C1 segment of cervical spinal cord (tissue), 14 donors: ENCODE data around the gene RNF133.
"Not testable (repeated sequence)": the region's sequence is repeated elsewhere in the genome, so short reads cannot be mapped to it uniquely, and the experiment has no call there.

ENCODE experiments used
- DNase-seq, 14 donors: peaks; one replicate each; lab custom pipeline; 2025; lab: John Stamatoyannopoulos, UW

The RNF133 gene

GRCh38 chr7:122691569-122692235, 7.2 kb downstream of the RNF133 start:
- peak in 1 of 14 donors; percentile 76 for DNase-seq

DNA sequence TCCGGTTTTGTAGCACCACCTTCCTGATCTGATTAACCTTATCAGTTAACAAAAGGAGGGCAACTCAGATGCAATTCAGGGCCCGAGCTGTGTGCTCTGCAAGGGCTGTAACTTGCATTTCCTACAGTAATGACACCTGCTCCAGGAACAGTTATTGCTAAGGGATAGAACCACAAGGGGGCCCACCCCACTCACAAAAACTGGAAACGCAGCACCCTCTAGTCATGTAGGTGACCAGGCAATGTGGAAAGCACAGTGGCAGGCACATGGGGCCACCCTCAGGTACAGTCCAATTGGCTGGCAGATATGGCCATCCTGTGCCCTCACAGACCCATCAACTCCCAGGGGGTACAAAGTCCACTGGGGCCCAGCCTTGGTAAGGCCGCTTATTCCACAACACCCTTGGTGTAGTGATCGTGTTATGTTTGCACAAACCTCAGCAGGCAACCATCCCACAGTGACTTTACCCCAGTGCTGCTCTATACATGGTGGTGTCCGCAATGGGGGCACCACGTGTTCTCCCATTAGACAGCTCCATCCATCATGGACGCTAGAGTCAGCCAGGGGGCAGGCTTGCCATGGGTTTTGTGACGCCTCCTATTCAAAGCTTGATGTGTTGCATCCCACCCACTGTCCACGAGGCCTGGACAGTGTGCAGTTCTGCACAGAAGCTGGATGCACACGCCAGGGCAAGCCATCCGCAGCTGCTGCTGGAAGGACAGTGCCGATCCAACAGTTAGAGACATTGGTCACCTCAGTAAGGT, 9.4 kb downstream of the RNF133 start:
- DNase-seq, result no peak

DNA sequence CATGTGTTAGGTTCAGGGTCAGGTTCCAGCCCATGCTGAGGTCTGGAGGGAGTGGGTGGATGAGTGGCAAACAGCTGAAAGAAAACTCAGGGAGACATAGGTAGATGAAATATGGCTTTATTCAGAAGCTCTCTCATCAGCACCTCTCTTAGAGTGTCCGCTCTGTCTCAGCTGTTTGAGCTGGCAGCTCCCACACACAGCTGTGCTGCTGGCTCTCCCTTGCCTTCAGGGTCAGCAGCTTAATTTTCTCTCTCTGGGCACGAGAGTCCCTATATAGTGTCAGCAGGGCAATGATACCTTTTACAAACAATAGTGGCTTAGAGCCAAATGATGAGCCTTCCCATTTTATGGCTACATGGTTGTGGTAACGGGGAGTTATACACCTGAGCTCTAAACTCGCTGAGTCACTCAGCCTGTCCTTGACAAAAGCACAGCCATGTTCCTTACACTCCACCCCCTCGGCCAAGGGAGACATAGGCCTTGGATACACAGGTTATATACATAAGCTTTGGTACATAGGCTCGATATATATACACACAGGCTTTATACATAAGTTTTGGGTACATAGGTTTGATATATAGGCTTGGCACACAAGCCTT, 10.4 kb downstream of the RNF133 start:
- DNase-seq, result no peak

DNA sequence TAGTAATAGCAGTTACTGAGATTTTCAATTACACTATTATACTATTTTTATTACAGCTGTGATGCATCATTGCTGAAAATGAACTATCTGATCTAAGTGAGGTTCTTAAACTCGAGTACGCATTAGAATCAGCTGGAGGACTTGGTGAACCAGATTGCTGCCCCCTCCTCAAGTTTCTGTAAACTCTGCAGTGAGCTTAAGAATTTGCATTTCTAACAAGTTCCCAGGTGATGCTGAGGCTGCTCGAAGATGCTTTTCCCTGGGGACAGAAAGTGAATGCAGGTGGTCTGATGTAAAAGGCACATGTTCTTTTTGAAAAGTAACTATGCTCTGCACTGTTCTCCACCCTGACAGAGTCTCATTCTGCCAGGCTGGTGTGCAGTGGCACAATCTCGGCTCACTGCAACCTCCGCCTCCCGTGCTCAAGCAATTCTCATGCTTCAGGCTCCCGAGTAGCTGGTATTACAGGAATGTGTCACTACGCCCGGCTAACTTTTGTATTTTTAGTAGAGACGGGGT, 12.5 kb downstream of the RNF133 start:
- no peak for DNase-seq

- DNase-seq, result no peak
These were observed 14.4 kb downstream of the RNF133 start for GRCh38 chr7:122684504-122684903.

DNA sequence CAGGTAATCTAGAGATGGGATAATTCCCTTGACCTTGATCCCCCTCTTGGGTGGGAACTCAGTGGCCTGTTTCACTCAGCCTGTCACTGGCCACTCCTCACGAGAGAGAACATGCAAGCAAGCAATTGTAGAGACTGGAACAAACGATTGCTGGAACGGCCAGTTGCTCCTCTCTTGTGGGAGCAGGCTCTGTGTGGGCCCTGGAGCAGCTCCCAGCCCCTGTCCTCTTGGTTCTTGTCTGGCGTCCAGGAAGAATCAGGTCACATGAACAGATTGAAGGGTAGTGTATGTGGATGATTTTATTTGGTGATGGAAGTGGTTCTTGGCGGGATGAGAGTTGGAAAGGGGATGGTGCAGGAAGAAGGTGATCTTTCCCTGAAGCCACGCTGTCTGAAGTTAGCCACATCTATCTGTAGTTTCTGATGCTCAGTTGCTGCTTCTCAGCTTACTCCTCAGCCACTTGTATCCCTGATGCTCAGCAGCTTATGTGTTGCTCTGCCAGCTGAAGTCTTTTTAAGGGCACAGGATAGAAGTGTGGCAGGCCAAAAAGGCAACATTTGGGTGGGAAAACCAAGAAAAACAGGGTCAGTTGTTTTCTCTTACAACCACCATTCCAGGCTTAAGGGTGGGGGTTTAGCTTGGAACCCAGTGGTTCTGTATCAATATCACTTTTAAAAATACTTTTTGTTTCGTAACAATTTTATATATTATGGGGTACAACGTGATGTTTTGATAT, 15.9 kb downstream of the RNF133 start:
- peak in 1 of 14 donors; percentile 91 for DNase-seq

DNA sequence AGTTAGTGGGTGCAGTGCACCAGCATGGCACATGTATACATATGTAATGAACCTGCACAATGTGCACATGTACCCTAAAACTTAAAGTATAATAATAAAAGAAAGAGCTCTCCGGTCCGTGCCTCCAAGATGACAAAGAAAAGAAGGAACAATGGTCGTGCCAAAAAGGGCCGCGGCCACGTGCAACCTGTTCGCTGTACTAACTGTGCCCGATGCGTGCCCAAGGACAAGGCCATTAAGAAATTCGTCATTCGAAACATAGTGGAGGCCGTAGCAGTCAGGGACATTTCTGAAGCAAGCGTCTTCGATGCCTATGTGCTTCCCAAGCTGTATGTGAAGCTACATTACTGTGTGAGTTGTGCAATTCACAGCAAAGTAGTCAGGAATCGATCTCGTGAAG, 17.7 kb downstream of the RNF133 start:
- DNase-seq, result not testable (repeated sequence)

DNA sequence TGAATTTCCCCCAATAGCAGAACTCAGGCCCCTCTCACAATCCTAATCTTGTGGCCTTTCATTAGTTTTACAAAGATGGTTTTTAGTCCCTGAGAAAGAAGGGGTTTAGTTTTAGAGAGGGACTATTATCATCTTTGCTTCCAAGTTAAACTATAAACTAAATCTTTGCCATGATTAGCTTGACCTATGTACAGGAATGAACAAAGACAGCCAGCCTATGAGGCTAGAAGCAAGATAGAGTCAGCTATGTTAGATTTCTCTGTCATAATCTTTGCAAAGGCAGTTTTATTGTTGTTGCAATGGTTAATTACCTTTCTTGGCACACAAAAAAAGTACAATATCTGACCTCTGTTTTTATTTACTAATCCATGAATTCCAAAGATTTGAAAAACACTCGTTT, 19.1 kb downstream of the RNF133 start:
- DNase-seq, result no peak

DNA sequence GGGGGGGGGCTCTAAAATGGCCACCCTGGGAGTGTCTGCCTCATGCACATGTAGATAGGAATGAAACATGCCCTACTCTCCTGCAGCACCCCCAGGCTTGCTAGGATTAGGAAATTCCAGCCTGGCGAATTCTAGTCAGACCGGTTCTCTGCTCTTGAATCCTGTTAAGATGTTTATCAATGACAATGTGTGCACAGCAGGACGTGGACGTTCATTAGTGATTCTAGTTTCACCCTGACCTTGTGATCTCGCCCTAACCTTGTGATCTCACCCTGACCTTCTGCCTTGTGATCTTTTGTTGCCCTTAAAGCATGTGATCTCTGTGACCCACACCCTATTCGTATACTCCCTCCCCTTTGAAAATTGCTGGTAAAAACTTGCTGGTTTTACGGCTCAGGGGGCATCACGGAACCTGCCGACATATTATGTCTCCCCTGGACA, 19.6 kb downstream of the RNF133 start:
- DNase-seq, result not testable (repeated sequence)

DNA sequence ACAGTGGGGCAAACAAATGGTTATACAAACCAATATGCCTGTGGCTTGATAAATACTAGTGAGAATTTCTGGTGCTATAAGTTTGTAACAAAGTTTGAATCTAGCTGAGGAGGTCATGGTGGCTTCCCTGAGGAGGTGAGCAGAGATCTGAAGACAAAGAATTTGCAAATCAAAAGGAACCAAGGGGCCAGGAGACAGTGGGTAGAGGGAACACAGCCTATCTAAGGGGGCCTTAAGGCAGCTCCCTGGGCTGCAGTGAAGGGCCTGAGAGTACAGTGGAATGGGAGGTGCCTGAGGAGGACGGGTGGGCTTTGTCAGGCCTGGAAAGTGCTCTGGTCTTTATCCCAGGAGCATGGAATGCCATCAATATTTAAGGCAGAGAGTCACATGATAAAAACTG, 21.8 kb downstream of the RNF133 start:
- no peak for DNase-seq

- DNase-seq, result peak in 1 of 14 donors; percentile 89
These were observed 22.5 kb downstream of the RNF133 start for GRCh38 chr7:122676466-122676865.

GRCh38 chr7:122675621-122676020, 23.3 kb downstream of the RNF133 start:
- DNase-seq, result no peak

DNA sequence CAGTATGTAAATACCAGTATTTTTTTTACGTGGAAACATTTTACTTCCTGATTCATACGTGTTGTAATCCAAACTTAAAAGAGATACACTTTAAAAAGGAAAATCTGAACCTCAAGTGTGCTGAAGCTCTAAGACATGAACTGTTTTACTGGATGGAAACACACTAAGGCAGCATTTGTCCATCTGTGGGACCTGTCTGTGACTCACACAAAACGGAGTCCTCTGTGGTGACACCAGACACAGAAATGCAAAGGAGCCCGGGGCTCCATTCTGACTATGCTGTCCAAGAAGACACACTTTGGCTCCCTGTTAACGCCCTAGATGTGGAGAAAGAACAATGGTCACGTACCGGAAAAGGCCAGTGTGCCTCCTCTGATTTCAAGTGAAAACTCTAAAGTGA, 23.9 kb downstream of the RNF133 start:
- DNase-seq, result no peak

DNA sequence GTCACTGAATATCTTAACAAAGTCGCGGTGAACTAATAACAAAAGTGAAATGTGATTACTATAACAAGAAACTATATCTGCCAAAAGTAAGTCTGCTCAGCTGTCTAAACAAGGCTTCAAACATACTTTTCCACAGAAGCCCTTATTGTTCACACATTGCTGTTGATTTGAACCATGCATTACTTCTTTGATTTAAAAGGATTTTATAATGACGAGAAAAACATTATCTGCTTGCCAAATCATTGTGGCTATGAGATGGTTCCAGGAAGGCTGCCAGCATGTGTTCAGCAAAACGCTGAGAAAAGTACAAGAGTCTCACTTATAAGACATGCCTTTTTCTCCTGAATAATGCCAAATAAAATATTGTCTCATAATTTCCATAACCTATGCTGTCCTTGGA, 24.4 kb downstream of the RNF133 start:
- DNase-seq, result peak in 1 of 14 donors; percentile 44

- DNase-seq, result no peak
These were observed 25.0 kb downstream of the RNF133 start for GRCh38 chr7:122673951-122674350.

DNA sequence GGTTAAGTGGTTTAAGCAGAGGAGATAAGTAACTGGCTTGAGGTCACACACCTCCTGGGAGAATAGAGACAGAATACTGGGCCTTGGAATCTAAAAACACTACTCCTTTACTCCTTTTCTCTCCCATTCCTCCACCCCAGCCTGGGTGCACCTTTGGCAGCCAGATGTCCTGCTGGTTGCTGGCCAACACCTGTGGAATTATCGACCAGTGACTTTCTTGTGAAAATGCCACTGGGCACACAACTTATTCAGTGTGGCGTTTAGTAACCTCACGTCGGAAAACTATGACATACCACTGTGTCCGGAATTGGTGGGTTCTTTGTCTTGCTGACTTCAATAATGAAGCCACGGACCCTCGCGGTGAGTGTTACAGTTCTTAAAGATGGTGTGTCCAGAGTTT, 26.4 kb downstream of the RNF133 start:
- DNase-seq, result no peak

GRCh38 chr7:122663733-122664132, 35.2 kb downstream of the RNF133 start:
- DNase-seq, result no peak

DNA sequence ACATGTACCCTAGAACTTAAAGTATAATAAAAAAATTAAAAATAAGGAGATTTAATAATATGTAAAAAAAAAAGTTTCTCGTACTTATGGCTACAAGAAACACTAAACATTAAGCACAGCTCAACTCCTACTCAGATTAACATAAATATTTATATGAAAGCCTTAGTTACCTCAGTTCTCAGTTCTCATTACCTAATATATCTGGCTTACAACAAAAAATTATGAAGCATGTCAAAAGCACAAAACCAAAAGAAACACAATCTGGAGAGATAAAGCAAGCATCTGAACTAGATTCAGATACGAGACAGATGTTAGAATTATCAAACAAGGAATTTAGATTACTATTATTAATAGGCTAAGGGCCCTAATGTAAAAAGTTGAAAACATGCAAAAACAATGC, 40.1 kb downstream of the RNF133 start:
- DNase-seq, result no peak

DNA sequence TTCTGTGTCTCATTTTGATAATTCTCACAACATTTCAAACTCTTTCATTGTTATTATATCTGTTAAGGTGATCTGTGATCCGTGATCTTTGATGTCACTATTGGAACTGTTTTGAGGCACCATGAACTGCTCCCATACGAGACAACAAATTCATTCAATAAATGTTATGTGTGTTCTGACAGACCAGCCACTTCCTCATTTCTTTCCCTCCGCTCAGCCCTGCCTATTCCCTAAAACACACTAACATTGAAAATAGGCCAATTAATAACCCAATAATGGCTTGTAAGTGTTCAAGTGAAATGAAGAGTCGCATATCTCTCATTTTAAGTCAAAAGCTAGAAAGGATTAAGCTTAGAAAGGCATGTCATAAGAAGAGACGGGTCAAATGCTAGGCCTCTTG, 45.2 kb downstream of the RNF133 start:
- no peak for DNase-seq

DNA sequence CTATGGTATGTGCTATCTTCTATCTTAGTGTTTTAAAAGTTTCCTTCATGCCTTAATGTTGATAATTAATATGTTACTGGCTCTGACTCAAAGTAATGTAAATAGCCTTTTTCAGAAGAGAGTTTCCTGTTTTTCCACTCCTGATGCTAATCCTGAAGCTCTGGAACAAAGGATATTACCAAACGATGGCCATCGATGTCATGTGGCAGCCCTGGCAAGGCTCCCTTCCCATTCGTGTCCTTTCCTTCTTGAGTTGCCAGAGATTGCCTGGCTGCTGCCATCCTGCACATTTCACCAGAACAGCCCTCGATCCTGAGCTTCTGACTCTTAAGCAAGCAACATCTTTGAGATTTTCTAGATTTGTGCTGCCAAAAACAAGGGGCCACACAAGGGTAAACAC, 46.0 kb downstream of the RNF133 start:
- DNase-seq, result peak in 1 of 14 donors; percentile 68

DNA sequence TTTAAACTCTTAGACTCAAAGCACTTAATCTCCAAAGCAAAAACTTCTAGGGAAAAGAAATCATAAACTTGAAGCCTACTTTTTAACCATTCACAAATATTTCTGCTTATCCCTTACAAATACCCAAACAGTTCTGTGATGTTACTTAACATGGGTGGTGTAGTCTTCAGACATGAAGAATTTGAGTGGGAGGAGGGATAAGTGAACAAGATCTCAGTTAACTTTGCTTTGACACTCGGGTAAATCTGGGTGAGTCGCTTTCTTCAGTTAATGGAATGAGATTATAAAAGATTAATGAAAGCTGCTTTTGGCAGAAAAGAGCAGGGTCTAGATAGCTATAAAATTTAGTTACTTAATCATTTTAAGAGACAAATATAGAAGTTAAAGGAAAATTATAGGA, 47.5 kb downstream of the RNF133 start:
- DNase-seq, result no peak
